HG03280 (cell line): ENCODE results near the gene AGXT.

ENCODE experiments used
- ATAC-seq: cut with Tn5 transposase; IDR thresholded peaks from one replicate; pipeline ENCODE4 v1.9.1; 2021; ENCODE audit warnings: mild to moderate bottlenecking, moderate library complexity; ENCODE audit not compliant: unreplicated experiment

The AGXT gene

GRCh38 chr2:240896871-240897692, 28.5 kb downstream of the AGXT start:
- ATAC-seq = no peak

- no peak for ATAC-seq
These were observed 29.6 kb downstream of the AGXT start for GRCh38 chr2:240898108-240898730.

- ATAC-seq = no peak
These were observed 30.3 kb downstream of the AGXT start for GRCh38 chr2:240898731-240899467.

- no peak for ATAC-seq
These were observed 30.8 kb downstream of the AGXT start for GRCh38 chr2:240899468-240899865.

GRCh38 chr2:240900141-240900860, 31.7 kb downstream of the AGXT start:
- ATAC-seq = no peak

GRCh38 chr2:240901986-240902614, 33.5 kb downstream of the AGXT start:
- no peak for ATAC-seq

GRCh38 chr2:240902615-240903041, 34.0 kb downstream of the AGXT start:
- no peak for ATAC-seq

- no peak for ATAC-seq
These were observed 34.8 kb downstream of the AGXT start for GRCh38 chr2:240903191-240904060.

GRCh38 chr2:240904216-240905175, 35.9 kb downstream of the AGXT start:
- no peak for ATAC-seq

- ATAC-seq = no peak
These were observed 36.7 kb downstream of the AGXT start for GRCh38 chr2:240905176-240905781.

GRCh38 chr2:240906141-240906910, 37.7 kb downstream of the AGXT start, which contains the start of gene CROCC2:
Gene CROCC2 (plus strand): TSS chr2:240906336. CDS start chr2:240906514, 178 bp downstream.
- ATAC-seq = no peak

- no peak for ATAC-seq
These were observed 38.4 kb downstream of the AGXT start for GRCh38 chr2:240906911-240907590.

- ATAC-seq = no peak
These were observed 40.8 kb downstream of the AGXT start for GRCh38 chr2:240909216-240909974.

GRCh38 chr2:240911641-240912265, 43.1 kb downstream of the AGXT start:
- ATAC-seq = no peak
